Measurements from ENCODE around the gene PASD1. TPM values are rescaled to one million over a fixed set of nuclear protein-coding genes. Genes with fewer than 3 reads are reported as not detected.

Gene PASD1
- total RNA-seq, 2 donors from 2014 or later, result not detected

DNA sequence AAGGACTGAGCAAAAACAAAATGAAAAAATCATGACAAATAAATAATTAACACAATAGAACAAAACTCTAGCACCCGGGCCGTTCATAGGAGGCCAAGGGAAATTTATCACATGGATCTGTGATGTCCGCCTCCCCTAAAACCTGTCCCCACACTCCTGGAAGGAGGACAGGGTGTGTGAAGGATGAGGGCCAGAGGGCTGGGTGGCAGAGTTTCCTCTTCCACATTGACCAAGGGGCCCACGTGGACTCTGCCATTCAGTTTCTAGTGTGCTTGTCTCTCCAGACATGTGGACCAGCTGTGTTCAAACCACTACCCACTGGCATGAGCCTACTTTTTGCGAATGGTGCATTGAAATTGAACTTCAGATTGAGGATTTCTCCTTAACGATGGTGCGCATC, 138.1 kb downstream of the PASD1 start:
- no peak overlapping the region for H3K27ac ChIP-seq
- H3K4me1 ChIP-seq (ENCODE audit: control insufficient read depth in 1 of 2, low read depth in 2 of 2), result no peaks in the 10 kb centered on the region
- no peaks in the 10 kb centered on the region for H3K9me3 ChIP-seq
- H3K4me3 ChIP-seq, result no peak overlapping the region
- TF ChIP-seq, protein P1, sequence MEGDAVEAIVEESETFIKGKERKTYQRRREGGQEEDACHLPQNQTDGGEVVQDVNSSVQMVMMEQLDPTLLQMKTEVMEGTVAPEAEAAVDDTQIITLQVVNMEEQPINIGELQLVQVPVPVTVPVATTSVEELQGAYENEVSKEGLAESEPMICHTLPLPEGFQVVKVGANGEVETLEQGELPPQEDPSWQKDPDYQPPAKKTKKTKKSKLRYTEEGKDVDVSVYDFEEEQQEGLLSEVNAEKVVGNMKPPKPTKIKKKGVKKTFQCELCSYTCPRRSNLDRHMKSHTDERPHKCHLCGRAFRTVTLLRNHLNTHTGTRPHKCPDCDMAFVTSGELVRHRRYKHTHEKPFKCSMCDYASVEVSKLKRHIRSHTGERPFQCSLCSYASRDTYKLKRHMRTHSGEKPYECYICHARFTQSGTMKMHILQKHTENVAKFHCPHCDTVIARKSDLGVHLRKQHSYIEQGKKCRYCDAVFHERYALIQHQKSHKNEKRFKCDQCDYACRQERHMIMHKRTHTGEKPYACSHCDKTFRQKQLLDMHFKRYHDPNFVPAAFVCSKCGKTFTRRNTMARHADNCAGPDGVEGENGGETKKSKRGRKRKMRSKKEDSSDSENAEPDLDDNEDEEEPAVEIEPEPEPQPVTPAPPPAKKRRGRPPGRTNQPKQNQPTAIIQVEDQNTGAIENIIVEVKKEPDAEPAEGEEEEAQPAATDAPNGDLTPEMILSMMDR (IDR thresholded peaks at IDR 0.05), result no peak
- ATAC-seq (ENCODE audit: insufficient number of reproducible peaks, low FRiP score, low read depth), result no peak
- no peak for DNase-seq (ENCODE audit: low spot score)
- H3K36me3 ChIP-seq, result no peaks in the 10 kb centered on the region
- no peaks in the 10 kb centered on the region for H3K27me3 ChIP-seq (replicated peaks; ENCODE audit: insufficient read depth)

DNA sequence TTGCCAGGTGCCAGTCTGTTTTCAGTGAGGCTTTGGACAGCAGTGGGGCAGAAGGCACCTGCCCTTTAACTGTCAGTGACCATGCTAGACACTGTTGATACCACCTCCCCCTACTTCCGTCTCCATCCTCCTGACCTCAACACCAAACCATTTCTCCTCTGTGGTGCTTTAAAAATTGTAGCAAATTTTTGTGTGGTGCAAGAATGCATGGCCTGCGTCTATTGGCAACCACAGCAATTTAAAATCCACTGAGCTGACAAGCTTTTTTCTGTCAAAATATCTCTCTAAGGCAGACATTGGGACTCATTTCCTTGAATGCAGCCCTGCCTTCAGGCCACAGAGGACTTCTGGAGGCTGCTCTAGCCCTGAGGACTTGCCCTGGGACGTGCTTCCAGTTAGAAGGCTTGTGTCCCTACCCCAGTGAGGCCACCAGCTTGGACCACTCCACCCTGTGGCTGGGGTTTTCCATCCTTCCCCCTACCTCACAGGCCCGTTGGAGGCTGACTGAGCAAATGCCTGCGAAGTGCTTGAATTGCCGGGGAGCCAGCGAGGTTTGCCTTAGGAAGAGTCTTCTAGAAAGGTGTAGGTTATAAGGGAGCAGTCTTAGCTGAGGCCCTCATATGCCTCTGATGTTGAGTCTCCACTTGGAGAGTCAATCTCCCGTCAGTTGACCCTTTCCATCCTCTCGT, 138.7 kb downstream of the PASD1 start:
- Histone ChIP-seq H3K36me3 (no peaks in the 10 kb centered on the region), H3K4me1 (ENCODE audit: control insufficient read depth in 1 of 2, low read depth in 2 of 2) (no peaks in the 10 kb centered on the region), H3K9me3 (no peaks in the 10 kb centered on the region), H3K4me3 (no peak overlapping the region), H3K27me3 (replicated peaks; ENCODE audit: insufficient read depth) (no peaks in the 10 kb centered on the region), H3K27ac (no peak overlapping the region)
- ATAC-seq (ENCODE audit: insufficient number of reproducible peaks, low FRiP score, low read depth) (no peak), DNase-seq (ENCODE audit: low spot score) (no peak)
- TF ChIP-seq, protein P1 (IDR thresholded peaks at IDR 0.05), result no peak

DNA sequence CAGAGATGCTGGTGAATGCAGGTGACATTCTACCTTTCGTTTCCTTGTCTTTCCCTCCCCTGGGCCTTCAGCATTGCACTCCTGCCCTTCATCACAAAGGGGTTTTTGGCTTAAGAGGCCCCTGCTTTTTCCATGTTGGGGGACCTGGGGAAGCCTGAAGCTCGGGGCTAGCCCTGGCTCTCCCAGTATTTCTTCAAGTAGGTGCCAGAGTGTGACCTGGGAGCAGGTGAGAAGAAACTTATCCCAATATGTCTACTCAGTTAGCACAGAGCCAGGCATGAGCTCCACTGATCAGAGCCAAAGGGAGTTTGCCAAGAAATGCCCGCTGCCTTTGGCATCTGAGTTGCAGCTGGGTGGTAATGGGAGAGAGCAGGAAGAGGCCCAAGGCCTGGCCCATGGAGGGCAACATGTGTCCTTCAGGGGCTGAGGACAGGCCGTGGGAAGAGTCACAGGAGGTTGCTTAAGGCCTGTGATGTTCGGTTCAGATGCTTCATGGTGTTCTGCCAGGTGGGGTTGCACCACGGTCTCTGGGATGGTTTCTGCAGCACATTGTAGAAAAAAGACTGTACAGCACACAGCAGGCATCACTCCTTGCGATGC, 139.4 kb downstream of the PASD1 start:
- no peak overlapping the region for H3K27ac ChIP-seq
- no peaks in the 10 kb centered on the region for H3K27me3 ChIP-seq (replicated peaks; ENCODE audit: insufficient read depth)
- H3K4me1 ChIP-seq (ENCODE audit: control insufficient read depth in 1 of 2, low read depth in 2 of 2), result no peaks in the 10 kb centered on the region
- H3K4me3 ChIP-seq, result no peak overlapping the region
- H3K9me3 ChIP-seq, result no peaks in the 10 kb centered on the region
- ATAC-seq (ENCODE audit: insufficient number of reproducible peaks, low FRiP score, low read depth), result no peak
- TF ChIP-seq, protein P1 (IDR thresholded peaks at IDR 0.05), result no peak
- H3K36me3 ChIP-seq, result no peaks in the 10 kb centered on the region
- DNase-seq (ENCODE audit: low spot score), result no peak

DNA sequence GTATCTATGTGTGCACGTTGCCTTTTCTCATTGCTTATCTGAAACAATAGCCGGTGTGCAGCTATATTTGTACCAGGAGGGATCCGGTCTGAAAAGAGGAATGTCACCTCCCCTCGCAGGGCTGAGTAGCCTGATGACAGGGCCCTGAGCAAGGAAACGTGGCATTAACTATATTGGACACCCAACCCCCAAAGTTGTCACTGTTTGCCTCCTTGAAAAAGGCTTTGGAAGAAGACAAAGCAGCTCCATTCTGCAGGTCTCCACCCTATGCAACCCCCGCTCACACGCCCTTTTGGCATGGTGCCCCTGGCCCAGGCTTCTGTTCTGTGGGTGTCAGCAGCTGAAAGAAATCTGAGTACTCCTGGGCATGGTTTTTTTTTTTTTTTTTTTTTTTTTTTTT, 140.0 kb downstream of the PASD1 start:
- no peaks in the 10 kb centered on the region for H3K36me3 ChIP-seq

DNA sequence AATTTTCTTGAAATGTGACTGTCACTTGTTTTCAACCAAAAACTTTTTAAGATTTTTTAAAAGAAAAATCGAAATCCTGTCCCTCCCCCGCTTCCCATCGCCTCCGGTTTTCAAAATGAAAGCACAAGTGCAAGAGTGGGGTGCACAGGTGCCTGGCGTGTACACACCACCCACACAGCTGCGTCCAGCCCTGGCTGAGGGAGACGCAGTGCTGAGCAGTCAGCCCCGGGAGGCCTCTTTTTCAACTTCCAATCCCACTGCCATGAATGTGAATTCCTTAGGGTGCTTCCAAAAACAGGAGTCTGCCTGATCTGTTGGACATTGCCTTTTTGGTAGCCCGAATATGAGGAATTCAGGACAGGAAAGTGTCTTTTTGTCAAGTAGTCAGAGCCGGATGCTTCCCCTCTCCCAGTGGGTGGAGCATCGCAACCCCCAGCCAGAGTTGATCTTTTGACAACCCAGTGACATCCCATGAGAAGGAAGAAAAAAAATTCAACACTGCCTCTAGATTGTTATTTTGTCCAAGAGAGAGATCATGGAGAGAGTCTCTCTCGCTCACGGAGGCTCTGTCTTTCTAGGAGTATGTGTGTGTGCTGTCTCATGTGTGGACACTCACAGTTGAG, 140.7 kb downstream of the PASD1 start:
- Histone ChIP-seq H3K4me3 (no peak overlapping the region), H3K27me3 (replicated peaks; ENCODE audit: insufficient read depth) (no peaks in the 10 kb centered on the region), H3K4me1 (ENCODE audit: control insufficient read depth in 1 of 2, low read depth in 2 of 2) (no peaks in the 10 kb centered on the region), H3K27ac (no peak overlapping the region), H3K36me3 (no peaks in the 10 kb centered on the region), H3K9me3 (no peaks in the 10 kb centered on the region)
- TF ChIP-seq, protein P1 (IDR thresholded peaks at IDR 0.05), result no peak
- ATAC-seq (ENCODE audit: insufficient number of reproducible peaks, low FRiP score, low read depth), result no peak
- no peak for DNase-seq (ENCODE audit: low spot score)

More for the DNA sequence above, 140.0 kb downstream of the PASD1 start:
- DNase-seq (ENCODE audit: low spot score) (no peak), ATAC-seq (ENCODE audit: insufficient number of reproducible peaks, low FRiP score, low read depth) (no peak)
- Histone ChIP-seq H3K27ac (no peak overlapping the region), H3K4me3 (no peak overlapping the region), H3K27me3 (replicated peaks; ENCODE audit: insufficient read depth) (no peaks in the 10 kb centered on the region), H3K4me1 (ENCODE audit: control insufficient read depth in 1 of 2, low read depth in 2 of 2) (no peaks in the 10 kb centered on the region), H3K9me3 (no peaks in the 10 kb centered on the region)
- TF ChIP-seq, protein P1 (IDR thresholded peaks at IDR 0.05), result no peak

Measured in thoracic aorta (tissue), 2 donors.